Thyroid gland (tissue), 4 donors: Measurements from ENCODE around the gene MPL.

Experiments used
- CTCF ChIP-seq, 6 experiments: fragments of 200-600 bp in 3 of 6; fragments of 450-650 bp in 3 of 6; sonication (generic) in 3 of 6; IDR thresholded peaks; one replicate each; pipeline ENCODE4 v1.5.1; 2016 to 2019; ENCODE audit warnings: antibody characterized with exemption in 6 of 6, mild to moderate bottlenecking in 2 of 6, inconsistent platforms in 1 of 6, moderate library complexity in 1 of 6
- POLR2A ChIP-seq, 2 donors: fragments of 450-650 bp; IDR thresholded peaks; one replicate each; pipeline ENCODE4 v1.6.1; 2017; ENCODE audit warnings: antibody characterized with exemption in 2 of 2, mild to moderate bottlenecking in 2 of 2, moderate library complexity in 1 of 2

- TF ChIP-seq CTCF (IDR thresholded peaks at IDR 0.05) (no peak), POLR2A (IDR thresholded peaks at IDR 0.05) (no peak)
Observed at GRCh38 chr1:43396059-43396458, 58.4 kb downstream of the MPL start.
